Kidney (tissue), 14 donors: ENCODE results near the gene FAAP20. TPM values are rescaled to one million over a fixed set of nuclear protein-coding genes. Genes with fewer than 3 reads are reported as not detected.

Source experiments
- DNase-seq, 5 donors: peaks; one replicate each; pipeline ENCODE4 v3.0.0-alpha.2; 2013 to 2020
- FAIRE-seq: peaks from 2 replicates; lab custom pipeline; 2012; peaks lifted over from hg19 to GRCh38; lab: Jason Lieb, UNC
- H3K27ac ChIP-seq, 2 donors: one replicate each; pipeline ENCODE4 v1.7.0; 2013; ENCODE audit warnings: low read depth in 2 of 2, low read length in 2 of 2, inconsistent platforms in 1 of 2
- H3K27me3 ChIP-seq: one replicate; pipeline ENCODE4 v1.7.1; 2013; ENCODE audit warnings: low read length, inconsistent platforms; ENCODE audit not compliant: control insufficient read depth, insufficient read depth
- H3K36me3 ChIP-seq, 3 donors: one replicate each; pipeline versions ENCODE4 v1.7.0 to v1.7.1; 2013; ENCODE audit warnings: low read length in 3 of 3, control low read depth in 1 of 3, inconsistent platforms in 1 of 3; ENCODE audit not compliant: insufficient read depth in 3 of 3, control insufficient read depth in 2 of 3
- H3K4me1 ChIP-seq, 3 donors: one replicate each; pipeline versions ENCODE4 v1.7.0 to v1.7.1; 2013; ENCODE audit warnings: low read length in 3 of 3, inconsistent platforms in 1 of 3, low read depth in 1 of 3; ENCODE audit not compliant: control insufficient read depth in 2 of 3, insufficient read depth in 2 of 3
- H3K4me3 ChIP-seq, 3 donors: one replicate each; pipeline versions ENCODE4 v1.7.0 to v1.8.1; 2013; ENCODE audit warnings: low read length in 3 of 3, control low read depth in 1 of 3, inconsistent platforms in 1 of 3
- H3K9ac ChIP-seq, 3 donors: one replicate each; pipeline versions ENCODE4 v1.7.0 to v1.7.1; 2013; ENCODE audit warnings: low read length in 3 of 3, control low read depth in 1 of 3, inconsistent platforms in 1 of 3
- H3K9me3 ChIP-seq, 3 donors: one replicate each; pipeline versions ENCODE4 v1.7.0 to v1.7.1; 2013; ENCODE audit warnings: low read length in 3 of 3, control low read depth in 1 of 3, inconsistent platforms in 1 of 3; ENCODE audit not compliant: control insufficient read depth in 2 of 3, insufficient read depth in 1 of 3
- intact Hi-C: fragments of 100-400 bp; cut with DNase I; formaldehyde crosslinking; loops from one replicate; pipeline ENCODE4 v1.11.1; 2022
- polyA plus RNA-seq: library from polyadenylated mRNA; stranded (reverse); fragments of 350-450 nt; fragmentation: Illumina TruSeq; extraction: RNeasy Lipid Tissue Mini Kit (QIAGEN cat#74804); gene quantifications from one replicate; pipeline ENCODE4 v1.2.3, GENCODE V29; 2014; ENCODE audit warnings: low read depth, low replicate concordance; ENCODE audit not compliant: insufficient read depth
- total RNA-seq: library from RNA; stranded (reverse); fragmentation: NEBNext Ultra II Directional; extraction: Animal tissue kit (Norgen Biotek cat#: 25700); gene quantifications from one replicate; pipeline ENCODE4 v1.2.1, GENCODE V29; 2021
- TF ChIP-seq, protein P1 (sequence below): IDR thresholded peaks from 3 replicates; pipeline ENCODE4 v1.5.1; 2012; ENCODE audit warnings: mild to moderate bottlenecking, moderate library complexity, borderline replicate concordance; ENCODE audit not compliant: insufficient read depth; ENCODE audit errors: extremely low read depth
- donor health status: control.
- donor health status: control.
- donor health status: control.
- donor health status: control.
- donor health status: control.
- donor health status: DM: yes; HTN: yes; CAD: no.
- donor health status: Normal renal cell carcinoma (clear cell type).

FAAP20 gene
- total and polyA plus RNA-seq, 2 donors from 2014 or later: 69.0 to 109 TPM

DNA sequence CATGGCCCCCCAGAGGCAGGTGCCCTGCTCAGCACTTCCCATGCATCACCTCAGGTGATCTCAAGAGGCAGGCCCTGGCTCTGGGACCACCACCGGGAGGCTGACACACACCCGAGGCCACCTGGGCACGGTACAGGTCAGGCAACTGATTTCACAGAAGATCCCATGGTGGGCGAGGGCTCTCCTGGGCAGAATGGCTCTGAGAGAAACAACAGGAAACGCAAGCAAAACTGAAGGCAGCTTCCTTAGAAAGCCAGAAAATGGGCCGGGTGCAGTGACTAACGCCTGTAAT, 22.1 kb upstream of the FAAP20 start:
- Histone ChIP-seq H3K9me3 (no peaks in the 10 kb centered on the region), H3K36me3 (no peaks in the 10 kb centered on the region), H3K9ac (no peak overlapping the region), H3K27ac (no peak overlapping the region), H3K27me3 (no peaks in the 10 kb centered on the region), H3K4me1 (peaks cover 0 to 25% (median 21%) of the 10 kb centered on the region in 3 donors), H3K4me3 (no peak overlapping the region)
- no peak for FAIRE-seq
- TF ChIP-seq, protein P1, sequence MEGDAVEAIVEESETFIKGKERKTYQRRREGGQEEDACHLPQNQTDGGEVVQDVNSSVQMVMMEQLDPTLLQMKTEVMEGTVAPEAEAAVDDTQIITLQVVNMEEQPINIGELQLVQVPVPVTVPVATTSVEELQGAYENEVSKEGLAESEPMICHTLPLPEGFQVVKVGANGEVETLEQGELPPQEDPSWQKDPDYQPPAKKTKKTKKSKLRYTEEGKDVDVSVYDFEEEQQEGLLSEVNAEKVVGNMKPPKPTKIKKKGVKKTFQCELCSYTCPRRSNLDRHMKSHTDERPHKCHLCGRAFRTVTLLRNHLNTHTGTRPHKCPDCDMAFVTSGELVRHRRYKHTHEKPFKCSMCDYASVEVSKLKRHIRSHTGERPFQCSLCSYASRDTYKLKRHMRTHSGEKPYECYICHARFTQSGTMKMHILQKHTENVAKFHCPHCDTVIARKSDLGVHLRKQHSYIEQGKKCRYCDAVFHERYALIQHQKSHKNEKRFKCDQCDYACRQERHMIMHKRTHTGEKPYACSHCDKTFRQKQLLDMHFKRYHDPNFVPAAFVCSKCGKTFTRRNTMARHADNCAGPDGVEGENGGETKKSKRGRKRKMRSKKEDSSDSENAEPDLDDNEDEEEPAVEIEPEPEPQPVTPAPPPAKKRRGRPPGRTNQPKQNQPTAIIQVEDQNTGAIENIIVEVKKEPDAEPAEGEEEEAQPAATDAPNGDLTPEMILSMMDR: no peak
- intact Hi-C loops: loop anchor here (10.0 kb wide), 1 partner anchor 98 kb away; no protein-coding TSS in a partner anchor
- DNase-seq: no peak

DNA sequence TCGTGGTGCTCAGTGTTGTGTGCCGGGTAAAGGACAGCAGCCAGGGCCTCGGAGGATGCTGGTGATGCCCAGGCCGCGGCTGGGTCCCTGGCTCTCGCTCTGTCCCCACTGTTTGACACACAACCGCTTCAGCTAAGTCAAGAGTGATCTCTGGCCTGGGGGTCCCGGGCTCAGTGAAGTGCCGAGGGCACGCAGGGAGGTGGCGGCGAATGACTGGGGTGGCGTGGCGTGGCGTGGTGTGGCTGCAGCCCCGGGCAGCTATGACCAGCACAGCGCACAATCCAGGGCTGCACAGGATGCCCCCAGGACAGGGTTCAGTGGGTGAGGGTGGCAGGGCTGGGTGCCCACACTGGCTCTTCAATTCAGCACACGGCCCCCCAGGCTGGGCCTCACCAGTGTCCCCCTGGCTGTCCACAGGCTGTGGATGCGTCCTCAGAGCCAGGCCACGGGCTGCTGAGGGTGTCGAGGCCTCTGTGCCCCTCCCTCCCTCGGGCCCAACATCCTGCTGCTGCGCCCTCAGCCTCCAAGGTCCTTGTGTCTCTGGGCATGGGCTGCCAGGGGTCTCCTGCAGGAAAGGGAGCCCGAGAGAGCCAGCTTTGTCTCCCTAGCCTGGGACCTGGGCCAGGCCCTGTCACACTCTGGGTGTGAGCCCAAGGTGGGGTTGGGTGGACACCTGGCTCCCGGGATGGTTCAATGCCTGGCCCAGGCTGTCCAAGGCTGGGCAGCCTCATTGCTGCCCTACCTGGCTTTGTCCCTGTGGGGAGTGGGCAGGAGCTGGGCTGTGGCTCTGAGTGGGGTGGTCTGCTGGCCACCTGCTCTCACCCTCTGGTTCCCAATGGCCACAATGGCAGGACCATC, 21.6 kb upstream of the FAAP20 start:
- TF ChIP-seq, protein P1: no peak
- Histone ChIP-seq H3K4me3 (no peak overlapping the region), H3K27me3 (no peaks in the 10 kb centered on the region), H3K27ac (no peak overlapping the region), H3K4me1 (peaks cover 0 to 25% (median 21%) of the 10 kb centered on the region in 3 donors), H3K9ac (no peak overlapping the region), H3K9me3 (no peaks in the 10 kb centered on the region), H3K36me3 (no peaks in the 10 kb centered on the region)
- DNase-seq (peak in 1 of 5 donors; percentile 75), FAIRE-seq (no peak)
- intact Hi-C loops: loop anchor here (10.0 kb wide), 1 partner anchor 99 kb away; no protein-coding TSS in a partner anchor

DNA sequence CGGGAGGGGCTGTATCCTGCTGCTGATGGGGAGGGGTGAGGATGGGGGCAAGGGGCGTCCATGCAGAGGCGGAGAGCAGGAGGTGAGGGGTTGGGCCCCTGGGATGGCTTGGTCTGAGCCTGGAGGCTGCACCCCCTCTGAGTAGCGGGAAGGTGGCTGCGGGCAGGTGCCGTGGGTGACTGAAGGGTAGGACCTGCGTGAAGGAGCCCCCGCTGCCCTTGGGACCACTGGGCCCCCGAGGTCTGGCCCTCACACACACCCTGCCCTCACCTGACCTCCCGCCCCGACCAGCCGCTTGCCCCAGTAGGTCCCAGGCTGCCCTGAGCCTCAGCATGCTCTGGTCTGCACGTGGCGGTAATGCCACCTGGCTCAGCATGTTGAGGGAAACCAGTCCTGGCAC, 20.8 kb upstream of the FAAP20 start:
- intact Hi-C loops: loop anchor here (10.0 kb wide), 1 partner anchor 99 kb away; no protein-coding TSS in a partner anchor
- FAIRE-seq: no peak

More for the DNA sequence above, 20.8 kb upstream of the FAAP20 start:
- TF ChIP-seq, protein P1: no peak
- no peaks in the 10 kb centered on the region for H3K36me3 ChIP-seq
- no peaks in the 10 kb centered on the region for H3K27me3 ChIP-seq
- H3K4me3 ChIP-seq: no peak overlapping the region
- no peaks in the 10 kb centered on the region for H3K9me3 ChIP-seq
- H3K4me1 ChIP-seq: peaks cover 0 to 25% (median 21%) of the 10 kb centered on the region in 3 donors
- no peak for DNase-seq
- H3K9ac ChIP-seq: no peak overlapping the region
- H3K27ac ChIP-seq: peak overlapping the region in 1 of 2 donors; percentile 96
